ENCODE measurements around the gene ANK3.

The ANK3 gene

DNA sequence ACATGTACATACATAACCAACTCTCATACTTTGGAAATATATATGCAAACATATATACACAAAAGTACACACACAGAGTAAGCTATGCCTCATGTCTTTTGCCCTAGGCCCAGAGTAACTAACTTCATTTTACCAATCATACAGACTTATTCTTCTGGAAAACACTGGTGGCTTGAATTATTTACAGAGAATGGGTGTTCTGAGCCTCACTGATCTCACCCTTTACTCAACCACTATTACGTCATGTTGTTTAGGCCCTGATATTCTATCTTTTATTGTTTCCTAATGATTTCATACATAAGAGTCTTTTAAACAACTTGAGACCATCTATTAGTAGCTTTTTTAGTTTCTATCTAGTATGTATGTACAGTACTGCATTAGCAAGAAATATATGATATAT is 43.0 kb downstream of the ANK3 start:
- no peak for DNase-seq (ENCODE audit: low read depth in 2 of 2)

DNA sequence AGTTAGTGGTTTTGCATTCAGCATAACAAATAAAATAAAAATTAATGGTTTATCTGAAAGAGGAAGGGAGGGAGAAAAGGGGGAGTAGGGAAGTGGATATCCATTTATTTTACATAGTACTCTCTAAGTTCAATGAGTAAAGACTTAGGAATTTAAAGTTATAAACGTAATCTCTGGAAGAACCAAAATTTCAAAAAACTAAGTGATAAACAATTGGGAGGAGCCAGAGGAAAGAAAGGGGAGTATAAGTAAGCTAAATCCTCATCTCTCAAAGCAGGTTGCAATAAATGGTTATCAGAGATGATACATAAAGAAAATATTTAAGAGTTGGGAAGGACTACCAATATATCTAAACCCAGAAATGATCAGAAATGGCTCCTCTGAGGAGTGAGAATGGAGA is 46.4 kb downstream of the ANK3 start:
- no peak for DNase-seq (ENCODE audit: low read depth in 2 of 2)

DNA sequence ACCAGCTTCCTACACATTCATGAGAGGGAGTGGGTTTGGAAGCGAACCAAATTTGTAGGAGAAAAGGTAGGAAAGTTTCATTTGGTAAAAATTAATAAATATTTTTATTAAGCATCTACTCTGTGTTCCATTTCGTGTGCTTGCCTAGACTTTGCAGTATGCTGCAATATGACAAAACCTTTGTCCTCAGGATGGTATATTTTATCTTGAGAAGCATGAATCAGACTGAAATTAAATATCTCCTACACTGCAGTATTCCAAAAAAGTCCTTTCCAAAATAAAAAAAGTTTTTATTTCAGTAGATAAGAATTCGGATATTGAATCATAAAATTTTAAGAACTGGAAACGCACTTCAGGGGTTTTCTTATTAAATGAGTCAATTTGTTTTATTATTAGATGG is 47.7 kb downstream of the ANK3 start:
- no peak for DNase-seq (ENCODE audit: low read depth in 2 of 2)

DNA sequence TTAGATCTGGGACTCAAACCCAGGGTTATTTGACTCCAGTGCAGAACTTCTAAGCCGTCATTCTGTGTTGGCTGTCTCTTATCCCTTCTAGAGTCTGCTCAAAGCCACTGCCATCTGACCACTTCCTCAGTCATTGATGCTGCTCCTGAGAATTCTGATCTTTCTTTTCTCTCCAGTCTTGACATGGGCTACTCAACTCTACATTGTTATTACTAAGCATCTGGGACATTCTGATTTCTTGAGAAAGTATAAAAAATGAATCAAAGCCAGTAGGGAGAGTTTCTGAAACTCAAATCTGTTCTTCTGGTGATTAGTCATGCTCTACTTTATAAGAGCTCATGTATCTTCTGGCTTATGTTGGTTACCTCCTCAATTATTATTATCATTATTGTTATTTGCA is 48.7 kb downstream of the ANK3 start:
- no peak for DNase-seq (ENCODE audit: low read depth in 2 of 2)

DNA sequence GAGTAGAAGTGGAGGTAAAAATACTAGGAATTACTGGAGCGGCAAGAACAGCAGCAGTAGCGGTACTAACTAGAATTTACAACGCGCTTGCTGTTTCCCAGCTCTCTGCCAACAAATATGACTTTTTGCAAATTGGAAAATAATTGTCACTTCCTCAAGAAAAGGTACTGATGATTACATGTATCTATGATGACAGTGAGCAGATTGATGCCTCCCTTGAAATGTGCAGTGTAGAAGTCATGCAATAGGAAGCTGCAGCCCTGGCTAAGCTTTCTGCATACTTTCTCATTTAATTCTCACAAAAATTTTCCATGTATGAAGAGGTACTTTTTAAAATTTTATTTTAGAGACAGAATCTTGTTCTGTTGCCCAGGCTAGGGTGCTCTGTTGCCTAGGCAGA is 49.9 kb downstream of the ANK3 start:
- no peak for DNase-seq (ENCODE audit: low read depth in 2 of 2)

DNA sequence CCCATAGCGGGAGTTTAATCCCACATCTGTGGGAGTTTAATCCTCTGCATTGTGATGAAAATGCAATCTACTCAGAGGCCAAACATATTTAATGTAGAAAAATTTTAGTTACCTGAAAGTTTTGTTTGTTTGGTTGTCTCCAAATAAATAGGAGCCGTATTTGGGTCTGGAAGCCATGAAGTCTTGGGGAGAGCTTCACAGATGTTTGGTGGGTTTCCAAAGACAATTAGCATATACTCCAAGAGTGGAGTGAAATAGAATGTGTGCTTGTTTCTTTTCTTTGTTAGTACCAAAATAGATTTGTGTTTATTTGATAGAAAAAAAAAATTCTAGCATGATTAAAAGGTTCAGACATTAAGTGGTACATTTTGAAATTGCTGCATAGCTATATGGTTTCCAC is 50.9 kb downstream of the ANK3 start:
- DNase-seq (ENCODE audit: low read depth in 2 of 2), result no peak

DNA sequence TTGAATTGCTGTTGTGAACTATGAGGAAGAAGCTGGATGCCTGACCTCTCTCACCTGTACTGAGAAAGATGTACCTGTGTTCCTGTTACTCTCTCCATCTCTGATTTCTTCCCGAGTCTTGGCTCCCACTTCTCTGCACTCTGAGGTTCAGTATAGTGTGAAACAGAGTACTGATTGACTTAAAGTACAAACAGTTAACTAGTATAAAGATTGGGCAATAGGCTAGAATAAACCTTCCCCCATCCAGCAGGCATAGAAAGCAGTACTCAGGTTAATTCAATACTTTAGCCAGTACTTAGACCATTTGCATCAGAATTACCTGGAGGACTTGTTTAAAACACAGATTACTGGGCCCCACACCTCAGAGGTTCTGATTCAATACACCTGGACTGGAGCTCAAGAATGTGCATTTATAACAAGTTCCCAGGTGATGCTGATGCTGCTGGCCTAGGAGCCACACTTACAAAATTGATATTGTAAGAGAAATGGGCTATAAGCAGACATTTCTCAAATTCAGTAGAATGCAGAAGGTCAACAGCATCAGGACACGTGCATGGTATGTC is 51.6 kb downstream of the ANK3 start:
- no peak for DNase-seq (ENCODE audit: low read depth in 2 of 2)

DNA sequence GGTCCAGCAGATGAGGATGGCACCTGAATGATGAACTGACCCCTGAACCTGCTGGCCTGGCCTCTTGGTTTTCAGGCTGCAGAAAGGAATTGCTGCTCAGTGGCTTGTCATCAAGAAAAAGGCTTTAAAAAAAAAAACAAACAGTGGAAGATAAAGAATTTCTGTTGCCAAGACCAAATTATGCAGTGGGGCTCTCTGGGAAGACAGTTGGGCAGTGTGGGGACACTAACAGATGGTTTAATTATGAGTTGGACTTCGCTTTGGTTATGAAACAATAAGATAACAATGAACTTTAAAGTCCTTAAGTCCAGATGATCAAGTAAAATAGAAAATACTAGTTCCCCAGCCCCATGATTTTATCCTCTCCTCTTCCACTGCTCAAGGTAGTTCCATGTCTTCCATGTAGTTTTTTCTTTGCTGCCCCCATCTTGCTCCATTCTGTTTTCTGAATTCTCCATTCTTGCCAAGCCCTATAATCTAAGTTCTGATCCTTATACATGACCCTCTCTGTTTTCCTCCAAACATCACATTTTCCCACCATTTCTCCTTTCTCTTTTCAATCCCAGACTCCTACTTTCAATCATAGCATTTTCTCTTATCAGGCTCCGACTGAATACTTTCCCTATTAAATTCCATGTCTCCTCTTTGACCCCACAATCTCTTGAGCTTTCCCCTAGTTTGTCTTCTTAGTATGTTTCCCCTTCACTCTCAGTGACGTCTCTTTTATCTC is 52.6 kb downstream of the ANK3 start:
- DNase-seq (ENCODE audit: low read depth in 2 of 2), result no peak

DNA sequence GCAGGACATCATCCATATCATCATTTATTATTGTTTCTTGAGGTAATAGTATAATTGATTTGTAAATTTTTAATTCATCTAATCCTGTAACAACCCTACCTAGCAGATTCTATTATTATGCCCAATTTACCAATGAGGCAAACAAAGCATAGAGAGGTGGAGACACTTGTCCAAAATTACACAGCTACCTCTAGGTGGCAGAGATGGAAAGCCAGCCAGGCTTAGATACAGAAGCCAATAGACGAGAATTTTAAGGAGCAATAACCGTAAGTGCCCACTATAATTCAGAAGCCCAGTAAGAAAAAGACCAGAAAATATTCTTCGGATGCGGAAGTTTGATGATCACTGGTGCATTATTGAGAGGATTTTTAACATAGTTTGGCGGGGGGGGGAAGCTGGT is 54.0 kb downstream of the ANK3 start:
- no peak for DNase-seq (ENCODE audit: low read depth in 2 of 2)

DNA sequence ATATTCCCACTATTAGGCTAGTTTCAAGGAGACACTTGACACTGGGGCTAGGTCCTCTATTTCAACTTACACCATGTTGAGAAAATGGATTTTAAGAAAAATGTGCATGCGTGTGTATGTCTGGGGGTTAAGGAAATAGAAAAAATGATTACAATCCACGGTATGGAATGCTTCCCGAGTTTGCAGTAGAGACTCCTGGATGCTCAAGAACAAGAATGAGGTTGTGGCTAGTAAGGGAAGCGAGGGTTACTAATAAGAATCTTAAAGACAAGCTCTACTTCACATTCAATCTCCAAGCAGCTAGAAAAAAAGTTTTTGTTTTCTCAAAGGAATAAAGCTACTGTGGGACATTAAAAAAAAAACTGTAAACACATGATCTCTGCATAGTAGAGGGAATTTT is 54.7 kb downstream of the ANK3 start:
- DNase-seq (ENCODE audit: low read depth in 2 of 2), result no peak

DNA sequence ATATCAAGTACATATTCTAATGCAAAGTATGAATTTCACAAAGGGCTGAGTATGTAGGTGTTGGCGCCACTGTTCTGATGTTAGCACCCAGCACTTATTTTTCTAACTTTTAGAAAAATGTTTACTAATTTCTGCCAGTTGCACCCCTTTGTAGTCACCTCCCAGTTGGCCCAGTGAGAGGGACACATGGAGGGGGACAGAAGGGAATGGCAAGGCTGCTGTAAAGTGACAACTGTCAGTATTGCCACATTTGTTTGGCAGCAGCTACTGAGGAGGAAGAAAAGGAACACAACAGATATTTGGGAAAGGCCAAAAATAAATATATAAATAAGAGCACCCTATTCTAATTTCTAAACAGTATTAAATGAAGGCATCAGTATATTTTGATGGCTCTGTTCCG is 57.3 kb downstream of the ANK3 start:
- DNase-seq (ENCODE audit: low read depth in 2 of 2), result no peak

DNA sequence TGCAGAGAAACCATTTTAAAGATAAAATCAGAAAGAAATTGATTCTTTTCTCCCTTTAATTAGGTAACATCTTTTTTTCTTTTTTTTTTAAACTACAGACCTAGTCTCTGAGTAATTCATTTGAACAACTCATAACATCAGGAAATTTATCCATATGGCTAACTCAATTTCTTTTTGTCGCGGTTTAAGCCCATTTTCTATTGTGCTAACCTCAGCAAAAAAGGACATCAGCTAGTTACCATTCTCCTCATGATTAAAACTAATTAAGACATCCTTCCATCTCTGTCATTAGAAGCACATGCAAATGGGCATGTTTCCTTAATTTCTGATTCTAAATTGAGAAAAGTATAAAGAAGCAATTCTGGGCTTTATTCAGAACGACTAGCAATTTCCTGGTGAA is 57.8 kb downstream of the ANK3 start:
- no peak for DNase-seq (ENCODE audit: low read depth in 2 of 2)

DNA sequence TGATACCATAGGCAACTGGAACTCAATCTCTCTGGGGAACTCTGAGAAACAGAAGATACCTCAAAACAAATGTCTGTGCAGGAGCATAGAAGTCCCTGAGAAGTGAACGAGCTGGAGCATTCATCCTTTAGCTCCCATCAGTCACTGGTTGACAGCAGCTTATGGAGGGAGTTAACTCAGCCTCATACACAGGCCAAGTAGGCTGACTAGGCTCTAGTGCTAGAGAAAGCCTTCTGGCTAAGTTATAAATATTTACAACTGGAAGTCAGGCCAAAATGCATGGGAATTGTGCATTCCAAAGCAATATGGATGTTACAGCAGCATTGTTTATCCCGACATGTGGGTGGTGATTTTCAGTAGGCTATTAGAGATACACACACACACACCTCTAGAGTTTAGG is 66.5 kb downstream of the ANK3 start:
- DNase-seq (ENCODE audit: low read depth in 2 of 2), result no peak

DNA sequence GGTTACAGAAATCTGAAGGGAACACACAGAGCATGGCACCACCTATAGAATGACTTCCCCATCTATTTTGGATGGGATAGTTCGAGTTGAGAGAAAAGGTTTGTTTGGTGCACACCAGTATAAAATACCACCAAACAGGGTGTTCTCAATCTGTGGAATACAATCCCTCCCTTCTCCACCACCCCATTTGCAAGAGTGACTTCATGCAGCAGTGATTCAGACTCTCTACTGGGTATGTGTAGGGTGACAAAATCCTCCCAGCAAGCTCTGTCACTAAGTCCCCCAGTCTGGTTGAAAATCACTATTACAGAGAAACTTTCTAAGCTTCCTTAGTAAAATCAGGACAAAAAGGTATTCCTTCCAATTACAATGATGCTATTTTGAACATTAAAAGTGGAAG is 69.0 kb downstream of the ANK3 start:
- no peak for DNase-seq (ENCODE audit: low read depth in 2 of 2)

DNA sequence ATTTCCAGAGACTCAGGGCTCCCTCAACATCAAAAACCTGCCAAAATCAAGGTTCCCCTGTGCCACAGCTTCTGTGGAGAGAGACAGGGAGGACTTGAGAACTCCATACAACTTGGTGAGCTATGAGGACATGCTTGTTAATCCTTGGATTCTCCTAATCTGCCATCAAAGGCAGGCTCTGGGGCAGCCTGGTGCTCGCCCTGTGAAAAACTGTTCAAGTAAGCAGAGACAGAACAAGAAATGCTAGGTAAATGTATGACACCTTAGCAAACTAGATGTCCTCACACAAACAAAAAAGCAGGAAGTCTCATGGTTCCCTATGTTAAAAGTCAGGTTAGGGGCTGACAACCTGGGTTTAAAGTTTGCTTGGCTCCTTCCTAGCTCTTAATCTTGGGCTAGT is 73.6 kb downstream of the ANK3 start:
- DNase-seq (ENCODE audit: low read depth in 2 of 2), result no peak

DNA sequence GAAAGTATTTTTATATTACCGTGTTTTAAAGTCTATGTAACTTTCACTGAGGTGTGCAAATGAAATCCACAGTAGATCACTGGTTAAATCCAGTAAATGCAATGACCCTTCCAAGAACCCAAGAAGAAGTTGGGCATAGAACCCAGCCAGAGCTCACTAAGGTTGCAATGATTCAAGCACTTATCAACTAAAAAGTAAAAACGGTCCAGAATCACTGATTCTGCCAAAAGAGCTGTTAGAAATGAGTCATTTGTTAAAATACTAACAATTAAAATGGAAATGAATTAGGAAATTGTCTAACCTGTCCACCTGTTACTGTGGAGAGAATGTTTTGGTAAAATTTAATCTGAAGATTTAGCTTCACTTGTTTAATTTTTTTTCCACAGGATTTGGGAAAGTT is 74.4 kb downstream of the ANK3 start:
- no peak for DNase-seq (ENCODE audit: low read depth in 2 of 2)

DNA sequence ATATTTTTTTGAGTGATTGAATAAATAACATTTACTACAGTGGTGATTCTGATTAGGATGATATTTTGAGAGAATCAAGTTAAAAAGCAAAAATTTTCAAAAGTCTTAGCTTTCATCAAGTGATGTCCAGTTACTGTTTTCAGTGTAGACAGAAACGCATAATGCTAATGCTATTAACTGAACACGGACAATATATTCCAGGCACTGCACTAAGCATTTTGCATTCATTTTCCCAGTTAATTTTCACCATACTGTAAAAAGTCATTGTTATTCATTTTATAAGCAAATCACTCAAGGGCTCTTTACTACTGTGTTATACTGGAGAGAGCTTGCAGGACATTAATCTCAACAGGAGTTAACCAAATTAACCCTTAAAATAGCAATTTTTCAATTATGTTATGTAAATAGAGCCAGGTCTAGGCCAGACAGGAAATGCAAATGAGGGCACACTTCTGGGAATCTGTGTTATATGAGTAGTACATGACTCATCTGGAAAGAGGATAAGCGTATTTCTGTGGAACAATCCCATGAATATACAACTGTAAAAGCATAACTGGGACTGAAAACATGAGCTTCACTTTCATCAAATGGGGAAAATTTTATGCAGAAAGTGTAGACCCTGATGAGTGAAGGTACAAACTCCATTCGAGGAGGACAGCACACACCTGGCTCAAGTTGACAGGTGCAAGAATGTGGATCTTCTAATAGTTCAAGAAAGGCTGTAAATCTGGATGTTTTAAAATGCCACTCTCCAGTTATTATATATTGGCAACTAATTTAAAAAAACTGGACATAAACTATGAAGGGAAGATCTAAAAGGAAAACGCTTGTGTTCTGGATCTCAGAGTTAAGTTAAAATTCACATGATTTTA is 75.4 kb downstream of the ANK3 start:
- DNase-seq (ENCODE audit: low read depth in 2 of 2), result no peak

DNA sequence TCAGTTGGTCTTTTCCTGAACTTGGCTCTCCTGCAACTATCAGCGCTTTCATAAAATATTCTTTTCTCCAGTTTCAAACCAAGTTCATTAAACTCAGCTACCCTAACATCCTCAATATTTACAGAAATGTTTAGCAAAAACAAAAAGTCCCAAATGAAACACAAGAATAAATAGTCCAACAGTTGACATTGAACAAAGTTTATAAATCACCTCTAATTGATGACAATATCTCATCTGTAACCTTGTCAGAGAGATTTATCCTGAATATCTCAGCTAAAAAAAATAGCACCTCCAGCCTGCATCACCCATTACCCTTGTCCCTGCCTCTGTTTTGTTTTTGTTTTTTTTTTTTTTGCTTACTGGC is 76.1 kb downstream of the ANK3 start:
- no peak for DNase-seq (ENCODE audit: low read depth in 2 of 2)

DNA sequence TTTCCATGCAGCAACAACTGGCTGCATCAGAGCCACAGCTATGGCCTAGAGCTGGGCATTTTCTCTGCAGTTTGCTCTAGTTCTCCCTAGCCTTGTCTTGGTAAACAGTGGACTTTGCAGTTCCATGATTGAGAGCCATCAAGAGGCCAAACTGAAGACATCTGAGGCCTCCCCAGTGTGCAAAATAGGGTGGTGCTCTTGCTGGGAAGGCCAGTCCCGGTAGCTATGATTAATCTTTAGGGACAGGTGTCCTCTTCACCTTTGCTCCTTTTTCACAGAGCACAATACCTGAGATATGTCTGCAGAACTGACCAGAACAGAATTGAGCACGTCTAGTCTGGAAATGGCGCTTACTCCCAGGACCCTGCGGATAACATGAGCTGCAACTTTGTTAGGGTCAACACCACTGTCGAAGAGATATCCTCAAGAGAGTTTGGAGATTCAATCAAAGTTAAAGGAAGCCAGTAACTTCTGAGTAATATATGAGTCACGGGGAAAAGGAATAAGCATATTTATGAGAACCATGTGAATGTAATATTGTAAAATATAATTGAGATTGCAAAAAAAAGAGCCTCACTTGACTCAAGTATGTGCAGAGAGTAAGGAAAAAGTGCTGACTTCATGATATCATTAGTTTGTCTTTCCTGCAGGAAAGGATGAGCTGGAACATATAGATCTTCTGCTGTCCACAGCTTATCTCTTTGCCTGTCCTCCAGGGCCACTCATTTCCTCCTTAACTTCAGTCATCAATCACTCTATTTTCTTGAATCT is 76.7 kb downstream of the ANK3 start:
- no peak for DNase-seq (ENCODE audit: low read depth in 2 of 2)

DNA sequence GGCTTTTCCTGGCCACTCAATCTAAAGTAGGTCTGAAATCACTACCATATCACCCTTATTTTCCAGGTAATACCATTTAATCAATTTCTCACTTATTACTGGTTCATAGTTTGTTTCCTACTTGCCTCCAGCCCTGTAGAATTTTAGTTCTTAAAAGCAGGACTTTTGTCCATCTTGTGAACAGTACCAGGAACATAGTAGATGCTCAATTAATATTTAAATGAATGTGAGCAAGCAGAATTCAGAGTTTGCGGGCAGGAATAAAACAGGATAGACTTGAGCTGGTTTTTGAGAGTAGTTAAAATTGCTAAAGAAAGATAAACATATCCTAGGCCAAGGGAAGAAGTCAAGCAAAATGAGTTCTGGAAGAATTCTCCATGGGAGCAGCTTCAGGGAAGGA is 77.9 kb downstream of the ANK3 start:
- DNase-seq (ENCODE audit: low read depth in 2 of 2), result no peak

DNA sequence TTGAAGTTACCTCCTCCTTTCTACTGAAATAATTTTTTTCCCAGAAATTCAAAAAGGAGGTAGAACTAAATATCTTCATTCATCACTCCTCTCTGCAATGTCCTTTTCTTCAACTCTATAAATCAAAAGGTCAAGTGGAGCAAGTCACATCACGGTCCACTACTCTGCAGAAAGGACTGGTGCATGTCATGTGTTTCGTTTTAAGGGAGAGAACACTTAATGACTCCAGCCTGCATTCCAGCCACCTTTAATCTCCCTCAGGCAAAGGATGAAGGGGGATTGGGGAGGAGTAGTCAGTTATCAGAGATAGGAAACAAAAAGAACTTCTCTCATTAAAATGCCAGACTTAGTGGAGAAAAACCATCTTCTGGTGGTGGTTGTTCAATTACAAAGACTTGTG is 78.9 kb downstream of the ANK3 start:
- no peak for DNase-seq (ENCODE audit: low read depth in 2 of 2)

DNA sequence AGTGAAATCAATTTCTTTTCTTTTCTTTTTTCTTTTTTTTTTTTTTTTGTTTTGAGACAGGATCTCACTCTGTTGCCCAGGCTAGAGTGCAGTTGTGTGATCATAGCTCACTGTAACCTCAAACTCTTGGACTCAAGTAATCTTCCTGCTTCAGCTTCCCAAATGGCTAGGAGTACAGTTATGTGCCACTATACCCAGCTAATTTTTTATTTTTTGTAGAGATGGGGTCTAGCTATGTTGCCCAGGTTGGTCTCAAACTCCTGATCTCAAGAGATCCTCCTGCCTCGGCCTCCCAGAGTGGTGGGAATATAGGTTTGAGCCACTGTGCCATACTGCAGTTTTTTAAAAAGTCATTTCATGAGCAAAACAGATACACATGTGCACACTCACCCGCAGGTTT is 79.8 kb downstream of the ANK3 start:
- no peak for DNase-seq (ENCODE audit: low read depth in 2 of 2)
